Measurements from ENCODE around the gene LHX2. TPM values are rescaled to one million over a fixed set of nuclear protein-coding genes. Genes with fewer than 3 reads are reported as not detected.

The LHX2 gene
- total RNA-seq, 1 donor from 2014 or later, result not detected

- H3K4me3 Mint-ChIP-seq, result no peak overlapping the region
- DNase-seq (ENCODE audit: low spot score), result no peak
- H3K27ac Mint-ChIP-seq, result no peak overlapping the region
- H3K27me3 Mint-ChIP-seq (ENCODE audit: insufficient read depth), result peaks cover 42% of the 10 kb centered on the region
- no peaks in the 10 kb centered on the region for H3K4me1 Mint-ChIP-seq (ENCODE audit: low read depth)
- no peaks in the 10 kb centered on the region for H3K9me3 Mint-ChIP-seq
- intact Hi-C loops (cut with micrococcal nuclease), result loop anchor here (10.0 kb wide), 1 partner anchor 641 kb away; no protein-coding TSS in a partner anchor
- no peaks in the 10 kb centered on the region for H3K36me3 Mint-ChIP-seq (ENCODE audit: low read depth)
These were observed 34.2 kb downstream of the LHX2 start for GRCh38 chr9:124045830-124046177.

- Mint-ChIP-seq H3K36me3 (ENCODE audit: low read depth) (no peaks in the 10 kb centered on the region), H3K27me3 (ENCODE audit: insufficient read depth) (peaks cover 42% of the 10 kb centered on the region), H3K27ac (no peak overlapping the region), H3K4me3 (no peak overlapping the region), H3K4me1 (ENCODE audit: low read depth) (no peaks in the 10 kb centered on the region), H3K9me3 (no peaks in the 10 kb centered on the region)
- no peak for DNase-seq (ENCODE audit: low spot score)
- intact Hi-C loops (cut with micrococcal nuclease), result loop anchor here (10.0 kb wide), 1 partner anchor 641 kb away; no protein-coding TSS in a partner anchor
These were observed 34.6 kb downstream of the LHX2 start for GRCh38 chr9:124046189-124046588.

- Mint-ChIP-seq H3K4me3 (no peak overlapping the region), H3K36me3 (ENCODE audit: low read depth) (no peaks in the 10 kb centered on the region)
- intact Hi-C loops (cut with micrococcal nuclease), result loop anchor here (10.0 kb wide), 1 partner anchor 642 kb away; no protein-coding TSS in a partner anchor
These were observed 35.7 kb downstream of the LHX2 start for GRCh38 chr9:124047251-124047672.

GRCh38 chr9:124050955-124051354, 39.4 kb downstream of the LHX2 start:
- no peak for DNase-seq (ENCODE audit: low spot score)
- intact Hi-C loops (cut with micrococcal nuclease), result no loop called here
- Mint-ChIP-seq H3K9me3 (no peaks in the 10 kb centered on the region), H3K27me3 (ENCODE audit: insufficient read depth) (peaks cover 20% of the 10 kb centered on the region), H3K36me3 (ENCODE audit: low read depth) (no peaks in the 10 kb centered on the region), H3K4me3 (no peak overlapping the region), H3K4me1 (ENCODE audit: low read depth) (no peaks in the 10 kb centered on the region), H3K27ac (no peak overlapping the region)

More at GRCh38 chr9:124047251-124047672, 35.7 kb downstream of the LHX2 start:
- no peak for DNase-seq (ENCODE audit: low spot score)
- no peak overlapping the region for H3K27ac Mint-ChIP-seq
- no peaks in the 10 kb centered on the region for H3K4me1 Mint-ChIP-seq (ENCODE audit: low read depth)
- no peaks in the 10 kb centered on the region for H3K9me3 Mint-ChIP-seq
- H3K27me3 Mint-ChIP-seq (ENCODE audit: insufficient read depth), result peaks cover 38% of the 10 kb centered on the region

- DNase-seq (ENCODE audit: low spot score), result no peak
- Mint-ChIP-seq H3K4me3 (no peak overlapping the region), H3K4me1 (ENCODE audit: low read depth) (no peaks in the 10 kb centered on the region), H3K36me3 (ENCODE audit: low read depth) (no peaks in the 10 kb centered on the region), H3K27ac (no peak overlapping the region), H3K9me3 (no peaks in the 10 kb centered on the region), H3K27me3 (ENCODE audit: insufficient read depth) (peaks cover 13% of the 10 kb centered on the region)
- intact Hi-C loops (cut with micrococcal nuclease), result no loop called here
These were observed 40.8 kb downstream of the LHX2 start for GRCh38 chr9:124052401-124052800.

GRCh38 chr9:124054582-124055227, 43.1 kb downstream of the LHX2 start:
- H3K4me3 Mint-ChIP-seq, result no peak overlapping the region
- H3K36me3 Mint-ChIP-seq (ENCODE audit: low read depth), result no peaks in the 10 kb centered on the region
- H3K27ac Mint-ChIP-seq, result no peak overlapping the region
- no peaks in the 10 kb centered on the region for H3K9me3 Mint-ChIP-seq
- DNase-seq (ENCODE audit: low spot score), result no peak
- peaks cover 17% of the 10 kb centered on the region for H3K27me3 Mint-ChIP-seq (ENCODE audit: insufficient read depth)
- H3K4me1 Mint-ChIP-seq (ENCODE audit: low read depth), result no peaks in the 10 kb centered on the region
- intact Hi-C loops (cut with micrococcal nuclease), result no loop called here

- Mint-ChIP-seq H3K9me3 (no peaks in the 10 kb centered on the region), H3K4me3 (no peak overlapping the region)
These were observed 49.5 kb downstream of the LHX2 start for GRCh38 chr9:124060844-124061605.

GRCh38 chr9:124062172-124062571, 50.6 kb downstream of the LHX2 start:
- no peak overlapping the region for H3K27ac Mint-ChIP-seq
- intact Hi-C loops (cut with micrococcal nuclease), result no loop called here
- H3K9me3 Mint-ChIP-seq, result no peaks in the 10 kb centered on the region
- peaks cover 11% of the 10 kb centered on the region for H3K27me3 Mint-ChIP-seq (ENCODE audit: insufficient read depth)
- no peaks in the 10 kb centered on the region for H3K36me3 Mint-ChIP-seq (ENCODE audit: low read depth)
- H3K4me3 Mint-ChIP-seq, result no peak overlapping the region
- no peaks in the 10 kb centered on the region for H3K4me1 Mint-ChIP-seq (ENCODE audit: low read depth)
- no peak for DNase-seq (ENCODE audit: low spot score)

More at GRCh38 chr9:124060844-124061605, 49.5 kb downstream of the LHX2 start:
- intact Hi-C loops (cut with micrococcal nuclease), result no loop called here
- Mint-ChIP-seq H3K36me3 (ENCODE audit: low read depth) (no peaks in the 10 kb centered on the region), H3K27ac (no peak overlapping the region), H3K27me3 (ENCODE audit: insufficient read depth) (peaks cover 16% of the 10 kb centered on the region), H3K4me1 (ENCODE audit: low read depth) (no peaks in the 10 kb centered on the region)
- no peak for DNase-seq (ENCODE audit: low spot score)

- no peaks in the 10 kb centered on the region for H3K27me3 Mint-ChIP-seq (ENCODE audit: insufficient read depth)
- no peak overlapping the region for H3K4me3 Mint-ChIP-seq
- DNase-seq (ENCODE audit: low spot score), result no peak
- H3K4me1 Mint-ChIP-seq (ENCODE audit: low read depth), result no peaks in the 10 kb centered on the region
- no peaks in the 10 kb centered on the region for H3K9me3 Mint-ChIP-seq
- no peaks in the 10 kb centered on the region for H3K36me3 Mint-ChIP-seq (ENCODE audit: low read depth)
- intact Hi-C loops (cut with micrococcal nuclease), result no loop called here
- H3K27ac Mint-ChIP-seq, result no peak overlapping the region
These were observed 55.4 kb downstream of the LHX2 start for GRCh38 chr9:124066783-124067577.

- H3K27me3 Mint-ChIP-seq (ENCODE audit: insufficient read depth), result peaks cover 4% of the 10 kb centered on the region
- no peak overlapping the region for H3K27ac Mint-ChIP-seq
- H3K36me3 Mint-ChIP-seq (ENCODE audit: low read depth), result no peaks in the 10 kb centered on the region
- no peaks in the 10 kb centered on the region for H3K9me3 Mint-ChIP-seq
- intact Hi-C loops (cut with micrococcal nuclease), result no loop called here
- no peak overlapping the region for H3K4me3 Mint-ChIP-seq
- no peak for DNase-seq (ENCODE audit: low spot score)
- no peaks in the 10 kb centered on the region for H3K4me1 Mint-ChIP-seq (ENCODE audit: low read depth)
These were observed 56.7 kb downstream of the LHX2 start for GRCh38 chr9:124068251-124068650.

- Mint-ChIP-seq H3K9me3 (no peaks in the 10 kb centered on the region), H3K27me3 (ENCODE audit: insufficient read depth) (peaks cover 6% of the 10 kb centered on the region), H3K4me1 (ENCODE audit: low read depth) (no peaks in the 10 kb centered on the region), H3K27ac (no peak overlapping the region), H3K4me3 (no peak overlapping the region), H3K36me3 (ENCODE audit: low read depth) (no peaks in the 10 kb centered on the region)
- intact Hi-C loops (cut with micrococcal nuclease), result no loop called here
- DNase-seq (ENCODE audit: low spot score), result no peak
These were observed 63.2 kb downstream of the LHX2 start for GRCh38 chr9:124074746-124075145.

GRCh38 chr9:124075761-124076160, 64.2 kb downstream of the LHX2 start:
- H3K27ac Mint-ChIP-seq, result no peak overlapping the region
- no peaks in the 10 kb centered on the region for H3K36me3 Mint-ChIP-seq (ENCODE audit: low read depth)

More at GRCh38 chr9:124075761-124076160, 64.2 kb downstream of the LHX2 start:
- Mint-ChIP-seq H3K27me3 (ENCODE audit: insufficient read depth) (peaks cover 6% of the 10 kb centered on the region), H3K4me3 (no peak overlapping the region), H3K9me3 (no peaks in the 10 kb centered on the region), H3K4me1 (ENCODE audit: low read depth) (no peaks in the 10 kb centered on the region)
- DNase-seq (ENCODE audit: low spot score), result no peak
- intact Hi-C loops (cut with micrococcal nuclease), result no loop called here

All from activated T-helper 1 cell treated with anti-CD3 and anti-CD28 coated beads, Interleukin-12 subunit alpha, Interleukin-12 subunit beta, Interleukin-2, Interleukin-4 antibody, amounts not matched to agents 30 ng/mL and 10 ng/mL and 1 ng/mL, durations not matched to agents 14 hours and 24 hours and 36 hours (primary cell).